ENCODE results near the gene ASB14.

GRCh38 chr3:57309769-57310360 is 17.4 kb upstream of the ASB14 start:
- TF ChIP-seq EZH2phosphoT487 (IDR thresholded peaks at IDR 0.05; ENCODE audit: insufficient read depth, low read depth) = no peak
- TF ChIP-seq EZH2 (IDR thresholded peaks at IDR 0.05; ENCODE audit: insufficient read depth, poor library complexity, severe bottlenecking) = no peak
